ENCODE measurements around the gene ADGRA1.

DNA sequence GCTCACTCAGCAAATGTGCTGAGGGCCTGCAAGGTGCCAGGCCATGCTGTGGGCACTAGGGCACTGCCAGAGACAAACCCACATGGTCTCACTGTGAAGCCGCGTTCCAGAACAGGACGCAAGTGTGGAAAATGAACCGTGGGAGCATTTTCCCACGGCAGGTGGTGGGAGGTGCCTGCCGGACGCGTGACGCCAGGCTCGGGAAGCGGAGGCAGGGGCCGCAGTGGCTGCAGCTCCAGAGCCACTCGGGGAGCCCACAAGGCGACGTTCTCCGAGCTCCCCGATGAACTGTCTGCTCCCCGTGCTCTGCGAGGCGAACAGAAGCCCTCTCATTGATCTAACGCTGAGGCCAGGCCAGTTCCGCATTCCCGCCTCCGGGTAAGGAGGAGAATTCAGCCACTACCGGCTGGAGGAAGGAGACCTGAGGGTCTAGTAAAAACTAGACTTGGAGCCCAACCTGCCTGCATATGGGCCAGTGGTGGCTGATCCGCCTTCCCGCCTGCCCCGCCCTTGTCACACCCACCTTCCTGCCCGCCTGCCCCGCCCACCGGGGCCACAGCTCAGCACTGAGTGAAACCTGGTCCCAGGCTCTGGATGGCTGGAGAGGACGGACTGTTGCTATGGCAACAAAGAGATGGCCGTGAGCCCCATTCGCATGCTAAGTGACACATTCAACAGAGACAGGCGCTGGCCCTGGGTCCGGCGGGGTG is 13.1 kb downstream of the ADGRA1 start:
- TF ChIP-seq, protein P1, sequence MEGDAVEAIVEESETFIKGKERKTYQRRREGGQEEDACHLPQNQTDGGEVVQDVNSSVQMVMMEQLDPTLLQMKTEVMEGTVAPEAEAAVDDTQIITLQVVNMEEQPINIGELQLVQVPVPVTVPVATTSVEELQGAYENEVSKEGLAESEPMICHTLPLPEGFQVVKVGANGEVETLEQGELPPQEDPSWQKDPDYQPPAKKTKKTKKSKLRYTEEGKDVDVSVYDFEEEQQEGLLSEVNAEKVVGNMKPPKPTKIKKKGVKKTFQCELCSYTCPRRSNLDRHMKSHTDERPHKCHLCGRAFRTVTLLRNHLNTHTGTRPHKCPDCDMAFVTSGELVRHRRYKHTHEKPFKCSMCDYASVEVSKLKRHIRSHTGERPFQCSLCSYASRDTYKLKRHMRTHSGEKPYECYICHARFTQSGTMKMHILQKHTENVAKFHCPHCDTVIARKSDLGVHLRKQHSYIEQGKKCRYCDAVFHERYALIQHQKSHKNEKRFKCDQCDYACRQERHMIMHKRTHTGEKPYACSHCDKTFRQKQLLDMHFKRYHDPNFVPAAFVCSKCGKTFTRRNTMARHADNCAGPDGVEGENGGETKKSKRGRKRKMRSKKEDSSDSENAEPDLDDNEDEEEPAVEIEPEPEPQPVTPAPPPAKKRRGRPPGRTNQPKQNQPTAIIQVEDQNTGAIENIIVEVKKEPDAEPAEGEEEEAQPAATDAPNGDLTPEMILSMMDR (IDR thresholded peaks at IDR 0.05; ENCODE audit: low read length) = no peak
- TF ChIP-seq EZH2 (optimal IDR thresholded peaks at IDR 0.05; ENCODE audit: low read depth, low read length) = no peak

Measured in MM.1S (cell line).